Inflammatory macrophage treated with lipopolysaccharide for 4 hours (primary cell): ENCODE data around the gene FOXN3.

Experiments
- DNase-seq: peaks from one replicate; pipeline ENCODE4 v3.0.0-alpha.2; 2020

FOXN3 gene

GRCh38 chr14:89408907-89409700 is 7.9 kb downstream of the FOXN3 start:
- no peak for DNase-seq

- peak; percentile 24 for DNase-seq
Observed at GRCh38 chr14:89407856-89408255, 9.2 kb downstream of the FOXN3 start.

GRCh38 chr14:89406941-89407340 is 10.1 kb downstream of the FOXN3 start:
- DNase-seq = peak; percentile 70

GRCh38 chr14:89406361-89406760 is 10.7 kb downstream of the FOXN3 start:
- peak; percentile 51 for DNase-seq

GRCh38 chr14:89405712-89406111 is 11.3 kb downstream of the FOXN3 start:
- no peak for DNase-seq

GRCh38 chr14:89402363-89402762 is 14.7 kb downstream of the FOXN3 start:
- DNase-seq = no peak

GRCh38 chr14:89401761-89402160 is 15.3 kb downstream of the FOXN3 start:
- DNase-seq = no peak

- no peak for DNase-seq
Observed at GRCh38 chr14:89401241-89401640, 15.8 kb downstream of the FOXN3 start.

GRCh38 chr14:89400529-89400928 is 16.5 kb downstream of the FOXN3 start:
- DNase-seq = no peak

GRCh38 chr14:89399594-89400068 is 17.4 kb downstream of the FOXN3 start:
- DNase-seq = no peak

GRCh38 chr14:89399157-89399556 is 17.9 kb downstream of the FOXN3 start:
- no peak for DNase-seq

GRCh38 chr14:89397569-89398230 is 19.3 kb downstream of the FOXN3 start:
- DNase-seq = peak; percentile 56

- DNase-seq = peak; percentile 80
Observed at GRCh38 chr14:89394972-89395371, 22.1 kb downstream of the FOXN3 start.

GRCh38 chr14:89393222-89393745 is 23.7 kb downstream of the FOXN3 start:
- no peak for DNase-seq

- no peak for DNase-seq
Observed at GRCh38 chr14:89392181-89392580, 24.9 kb downstream of the FOXN3 start.

GRCh38 chr14:89391556-89391955 is 25.5 kb downstream of the FOXN3 start:
- DNase-seq = no peak

GRCh38 chr14:89391123-89391522 is 25.9 kb downstream of the FOXN3 start:
- DNase-seq = no peak

GRCh38 chr14:89388853-89389252 is 28.2 kb downstream of the FOXN3 start:
- DNase-seq = no peak

GRCh38 chr14:89387922-89388685 is 28.9 kb downstream of the FOXN3 start:
- DNase-seq = no peak

GRCh38 chr14:89386212-89386886 is 30.7 kb downstream of the FOXN3 start:
- DNase-seq = no peak

GRCh38 chr14:89384636-89385035 is 32.4 kb downstream of the FOXN3 start:
- DNase-seq = no peak

GRCh38 chr14:89384023-89384422 is 33.0 kb downstream of the FOXN3 start:
- DNase-seq = no peak
